Endothelial cell (in vitro differentiated cells): Measurements from ENCODE around the gene UGT3A1. TPM values are rescaled to one million over a fixed set of nuclear protein-coding genes. Genes with fewer than 3 reads are reported as not detected.

ENCODE experiments used
- DNase-seq: peaks from one replicate; pipeline ENCODE4 v3.0.0; 2021; ENCODE audit warnings: low spot score
- H3K27ac Mint-ChIP-seq: one replicate; pipeline ENCODE4 v1.8.0; 2021; ENCODE audit warnings: mixed read lengths, inconsistent platforms; ENCODE audit not compliant: unreplicated experiment
- H3K27me3 Mint-ChIP-seq: one replicate; pipeline ENCODE4 v1.8.0; 2021; ENCODE audit warnings: mild to moderate bottlenecking, moderate library complexity, mixed read lengths, inconsistent platforms; ENCODE audit not compliant: unreplicated experiment
- H3K36me3 Mint-ChIP-seq: one replicate; pipeline ENCODE4 v1.8.0; 2021; ENCODE audit warnings: mild to moderate bottlenecking, low read depth, mixed read lengths, inconsistent platforms; ENCODE audit not compliant: unreplicated experiment
- H3K4me1 Mint-ChIP-seq: one replicate; pipeline ENCODE4 v1.8.0; 2021; ENCODE audit warnings: mild to moderate bottlenecking, mixed read lengths, inconsistent platforms; ENCODE audit not compliant: unreplicated experiment
- H3K4me3 Mint-ChIP-seq: one replicate; pipeline ENCODE4 v1.8.0; 2021; ENCODE audit warnings: mild to moderate bottlenecking, mixed read lengths, inconsistent platforms; ENCODE audit not compliant: unreplicated experiment
- H3K9me3 Mint-ChIP-seq: one replicate; pipeline ENCODE4 v1.8.0; 2021; ENCODE audit warnings: mixed read lengths, inconsistent platforms; ENCODE audit not compliant: unreplicated experiment
- CTCF ChIP-seq: fragments of 200-600 bp; sonication (generic); IDR thresholded peaks from one replicate; pipeline ENCODE4 v1.5.0; 2021; ENCODE audit warnings: antibody characterized with exemption; ENCODE audit not compliant: unreplicated experiment
- total RNA-seq: library from RNA; stranded (reverse); fragmentation: NEBNext Ultra II Directional; extraction: Animal tissue kit (Norgen Biotek cat#: 25700); gene quantifications from one replicate; pipeline ENCODE4 v1.2.1, GENCODE V29; 2021; ENCODE audit not compliant: unreplicated experiment

The UGT3A1 gene
- total RNA-seq, 1 donor from 2014 or later: 0.85 TPM

GRCh38 chr5:35924950-35925722 lies 66.1 kb downstream of the UGT3A1 start:
- no peaks in the 10 kb centered on the region for H3K9me3 Mint-ChIP-seq
- H3K27ac Mint-ChIP-seq: no peak overlapping the region
- peaks cover 7% of the 10 kb centered on the region for H3K27me3 Mint-ChIP-seq
- no peaks in the 10 kb centered on the region for H3K36me3 Mint-ChIP-seq
- peaks cover 3% of the 10 kb centered on the region for H3K4me1 Mint-ChIP-seq
- no peak overlapping the region for H3K4me3 Mint-ChIP-seq
- peak; percentile 72 for DNase-seq
- peak; percentile 35 for TF ChIP-seq CTCF

GRCh38 chr5:35924122-35924949 lies 66.9 kb downstream of the UGT3A1 start:
- DNase-seq: no peak
- H3K27me3 Mint-ChIP-seq: peaks cover 7% of the 10 kb centered on the region
- H3K36me3 Mint-ChIP-seq: no peaks in the 10 kb centered on the region
- no peak overlapping the region for H3K27ac Mint-ChIP-seq
- H3K4me1 Mint-ChIP-seq: peaks cover 3% of the 10 kb centered on the region
- H3K4me3 Mint-ChIP-seq: no peak overlapping the region
- TF ChIP-seq CTCF: no peak
- no peaks in the 10 kb centered on the region for H3K9me3 Mint-ChIP-seq

- Mint-ChIP-seq H3K4me1 (peaks cover 3% of the 10 kb centered on the region), H3K4me3 (no peak overlapping the region), H3K9me3 (no peaks in the 10 kb centered on the region), H3K36me3 (no peaks in the 10 kb centered on the region), H3K27ac (no peak overlapping the region), H3K27me3 (peaks cover 9% of the 10 kb centered on the region)
- DNase-seq: no peak
- no peak for TF ChIP-seq CTCF
These were observed 68.7 kb downstream of the UGT3A1 start for GRCh38 chr5:35922468-35922867.

- H3K27ac Mint-ChIP-seq: no peak overlapping the region
- no peak for DNase-seq
- no peaks in the 10 kb centered on the region for H3K36me3 Mint-ChIP-seq
- H3K9me3 Mint-ChIP-seq: no peaks in the 10 kb centered on the region
- no peak for TF ChIP-seq CTCF
- peaks cover 9% of the 10 kb centered on the region for H3K27me3 Mint-ChIP-seq
- H3K4me1 Mint-ChIP-seq: peaks cover 3% of the 10 kb centered on the region
- no peak overlapping the region for H3K4me3 Mint-ChIP-seq
These were observed 69.3 kb downstream of the UGT3A1 start for GRCh38 chr5:35921930-35922329.

GRCh38 chr5:35920890-35921289 lies 70.3 kb downstream of the UGT3A1 start:
- Mint-ChIP-seq H3K4me1 (no peaks in the 10 kb centered on the region), H3K9me3 (no peaks in the 10 kb centered on the region), H3K27me3 (peaks cover 9% of the 10 kb centered on the region), H3K27ac (no peak overlapping the region), H3K4me3 (no peak overlapping the region), H3K36me3 (no peaks in the 10 kb centered on the region)
- DNase-seq: peak; percentile 13
- TF ChIP-seq CTCF: no peak
